Measurements from ENCODE around the gene GLT8D1. TPM values are rescaled to one million over a fixed set of nuclear protein-coding genes. Genes with fewer than 3 reads are reported as not detected.

The GLT8D1 gene, protein sequence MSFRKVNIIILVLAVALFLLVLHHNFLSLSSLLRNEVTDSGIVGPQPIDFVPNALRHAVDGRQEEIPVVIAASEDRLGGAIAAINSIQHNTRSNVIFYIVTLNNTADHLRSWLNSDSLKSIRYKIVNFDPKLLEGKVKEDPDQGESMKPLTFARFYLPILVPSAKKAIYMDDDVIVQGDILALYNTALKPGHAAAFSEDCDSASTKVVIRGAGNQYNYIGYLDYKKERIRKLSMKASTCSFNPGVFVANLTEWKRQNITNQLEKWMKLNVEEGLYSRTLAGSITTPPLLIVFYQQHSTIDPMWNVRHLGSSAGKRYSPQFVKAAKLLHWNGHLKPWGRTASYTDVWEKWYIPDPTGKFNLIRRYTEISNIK
- 10 to 100 TPM; 31.6 to 40.3 (median 35.7) TPM for total RNA-seq

DNA sequence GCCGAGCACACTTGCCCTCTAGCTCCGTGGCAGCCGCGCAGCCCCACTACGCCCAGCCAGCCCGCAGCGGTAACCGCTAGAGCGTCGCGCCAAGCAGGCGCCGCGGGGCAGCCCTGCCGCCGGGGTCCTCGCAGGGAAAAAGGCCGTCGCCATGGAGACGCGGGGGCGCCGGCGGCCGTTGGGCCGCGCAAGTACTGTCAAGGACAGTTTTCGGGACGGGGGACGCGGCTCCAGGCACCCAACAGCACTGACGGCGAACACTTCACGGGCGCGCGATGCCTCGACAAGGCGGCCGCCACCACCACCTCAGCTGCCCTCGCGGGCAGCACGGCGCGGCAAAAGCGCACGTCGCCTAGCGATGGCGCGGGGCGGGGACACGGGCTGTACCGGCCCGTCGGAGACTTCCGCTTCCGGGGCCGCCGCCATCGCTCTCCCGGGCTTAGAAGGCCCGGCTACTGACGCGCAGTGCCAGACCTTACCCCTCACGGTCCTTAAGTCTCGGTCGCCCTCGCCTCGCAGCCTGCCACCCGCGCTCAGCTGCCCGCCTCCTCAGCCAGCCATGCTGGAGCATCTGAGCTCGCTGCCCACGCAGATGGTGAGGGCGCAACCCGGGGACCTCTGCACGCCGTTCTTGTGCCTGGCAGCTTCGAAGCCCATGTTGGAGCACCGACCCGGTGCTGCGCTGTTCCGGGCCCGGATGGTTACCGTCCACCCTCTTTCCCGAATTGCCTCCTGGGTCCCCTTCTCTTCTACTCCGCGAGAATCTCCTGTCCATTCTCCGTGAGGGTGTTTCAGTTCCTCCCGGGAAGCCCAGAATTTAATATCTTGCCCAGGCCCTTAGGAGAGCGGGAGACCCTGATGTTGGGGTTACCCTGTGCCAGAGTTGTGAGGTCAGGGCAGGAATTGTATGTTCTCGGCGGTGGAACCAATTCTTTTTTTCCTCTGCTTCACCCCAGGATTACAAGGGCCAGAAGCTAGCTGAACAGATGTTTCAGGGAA, at the start of gene GLT8D1, which contains the start of gene SPCS1:
Gene GLT8D1, minus strand, starts transcription at position 104 of the 999 bp plus-strand sequence. CDS start 5,331 bp downstream, outside the sequence.
Gene SPCS1, plus strand, starts transcription at position 419 of the 999 bp plus-strand sequence. Its CDS starts 141 bp downstream, at position 560.
- Histone ChIP-seq H3K9me3 (peaks cover 0 to 3% (median 0%) of the 10 kb centered on the region in 4 donors), H3K27me3 (no peaks in the 10 kb centered on the region), H3K36me3 (peaks cover 8 to 32% (median 16%) of the 10 kb centered on the region in 4 donors), H3K27ac (replicated peaks in 1 of 4) (peak within 1 kb of the TSS; percentile 89 to 94 (median 94)), H3K4me1 (peaks cover 29 to 53% (median 50%) of the 10 kb centered on the region in 4 donors), H3K4me3 (peak within 1 kb of the TSS; percentile 69 to 98 (median 92))
- TF ChIP-seq, protein P1, sequence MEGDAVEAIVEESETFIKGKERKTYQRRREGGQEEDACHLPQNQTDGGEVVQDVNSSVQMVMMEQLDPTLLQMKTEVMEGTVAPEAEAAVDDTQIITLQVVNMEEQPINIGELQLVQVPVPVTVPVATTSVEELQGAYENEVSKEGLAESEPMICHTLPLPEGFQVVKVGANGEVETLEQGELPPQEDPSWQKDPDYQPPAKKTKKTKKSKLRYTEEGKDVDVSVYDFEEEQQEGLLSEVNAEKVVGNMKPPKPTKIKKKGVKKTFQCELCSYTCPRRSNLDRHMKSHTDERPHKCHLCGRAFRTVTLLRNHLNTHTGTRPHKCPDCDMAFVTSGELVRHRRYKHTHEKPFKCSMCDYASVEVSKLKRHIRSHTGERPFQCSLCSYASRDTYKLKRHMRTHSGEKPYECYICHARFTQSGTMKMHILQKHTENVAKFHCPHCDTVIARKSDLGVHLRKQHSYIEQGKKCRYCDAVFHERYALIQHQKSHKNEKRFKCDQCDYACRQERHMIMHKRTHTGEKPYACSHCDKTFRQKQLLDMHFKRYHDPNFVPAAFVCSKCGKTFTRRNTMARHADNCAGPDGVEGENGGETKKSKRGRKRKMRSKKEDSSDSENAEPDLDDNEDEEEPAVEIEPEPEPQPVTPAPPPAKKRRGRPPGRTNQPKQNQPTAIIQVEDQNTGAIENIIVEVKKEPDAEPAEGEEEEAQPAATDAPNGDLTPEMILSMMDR (IDR thresholded peaks at IDR 0.05), result peak in 1 of 3 experiments; percentile 6
- TF ChIP-seq POLR2A (IDR thresholded peaks at IDR 0.05; ENCODE audit: low read depth) (peak; percentile 61), POLR2AphosphoS5 (IDR thresholded peaks at IDR 0.05) (peak; percentile 72 to 91), EP300 (IDR thresholded peaks at IDR 0.05) (no peak)
- peak; percentile 93 for DNase-seq (ENCODE audit: extremely low spot score)
- WGBS, result 0% methylated on average over 16 of the region's 94 CpGs
- intact Hi-C loops (cut with DNase I), result no loop called here

DNA sequence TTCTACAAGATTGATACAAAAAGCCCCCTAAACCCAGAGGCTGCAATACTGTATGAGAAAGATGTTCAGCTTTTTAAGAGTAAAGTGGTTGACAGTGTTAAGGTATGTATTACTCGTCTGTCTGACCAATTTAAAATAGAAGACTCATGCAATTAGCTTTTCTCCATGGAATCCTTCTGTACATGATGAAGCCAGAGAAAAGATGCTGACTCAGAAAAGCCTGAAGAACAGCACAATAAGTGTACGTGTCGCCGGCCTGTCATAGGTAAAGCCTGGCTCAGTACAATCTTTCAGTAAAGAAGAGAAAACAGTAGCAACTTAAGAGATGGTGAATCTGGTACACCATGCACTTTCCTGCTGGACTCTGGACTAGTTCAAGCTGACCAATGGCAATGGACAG, 48.8 kb upstream of the GLT8D1 start:
- TF ChIP-seq POLR2AphosphoS5 (IDR thresholded peaks at IDR 0.05), result no peak
- no peak for TF ChIP-seq POLR2A (IDR thresholded peaks at IDR 0.05; ENCODE audit: low read depth)
- TF ChIP-seq, protein P1 (IDR thresholded peaks at IDR 0.05), result no peak
- TF ChIP-seq EP300 (IDR thresholded peaks at IDR 0.05), result no peak
- no peaks in the 10 kb centered on the region for H3K4me1 ChIP-seq
- peaks cover 44 to 96% (median 67%) of the 10 kb centered on the region in 4 donors for H3K36me3 ChIP-seq
- H3K4me3 ChIP-seq, result no peak overlapping the region
- intact Hi-C loops (cut with DNase I), result no loop called here
- no peak for DNase-seq (ENCODE audit: extremely low spot score)
- no peak overlapping the region for H3K27ac ChIP-seq (replicated peaks in 1 of 4)
- no peaks in the 10 kb centered on the region for H3K9me3 ChIP-seq
- H3K27me3 ChIP-seq, result no peaks in the 10 kb centered on the region
- 91% methylated on average over 4 of the region's 4 CpGs for WGBS

DNA sequence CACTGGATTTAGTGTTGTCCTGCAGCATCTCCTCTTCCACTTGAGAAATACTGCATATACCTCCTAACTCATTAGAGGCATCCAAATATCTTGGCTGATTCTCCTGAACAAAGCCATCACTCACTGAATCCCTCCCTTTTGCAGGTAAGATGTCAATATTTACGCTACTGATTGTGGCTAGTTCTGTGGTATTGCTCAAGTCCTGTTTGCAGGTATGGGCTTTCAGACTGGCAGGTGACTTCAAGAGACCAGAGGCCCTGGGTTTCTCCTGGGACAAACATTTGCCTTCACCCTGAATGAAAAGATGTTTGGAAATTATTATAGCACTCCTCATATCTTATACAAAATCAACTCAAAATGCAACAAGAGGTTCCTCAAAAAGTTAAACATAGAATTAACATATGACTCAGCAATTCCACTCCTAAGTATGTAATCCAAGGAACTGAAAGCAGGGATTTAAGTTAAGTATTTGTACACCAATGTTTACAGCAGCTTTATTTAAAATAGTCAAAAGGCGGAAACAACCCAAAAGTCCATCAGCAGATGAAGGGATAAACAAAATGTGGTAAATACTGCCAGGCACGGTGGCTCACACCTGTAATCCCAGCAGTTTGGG, 46.6 kb upstream of the GLT8D1 start:
- TF ChIP-seq POLR2AphosphoS5 (IDR thresholded peaks at IDR 0.05) (no peak), EP300 (IDR thresholded peaks at IDR 0.05) (no peak), POLR2A (IDR thresholded peaks at IDR 0.05; ENCODE audit: low read depth) (no peak)
- TF ChIP-seq, protein P1 (IDR thresholded peaks at IDR 0.05), result no peak
- no peak for DNase-seq (ENCODE audit: extremely low spot score)
- Histone ChIP-seq H3K9me3 (no peaks in the 10 kb centered on the region), H3K4me1 (no peaks in the 10 kb centered on the region), H3K36me3 (peaks cover 52 to 96% (median 75%) of the 10 kb centered on the region in 4 donors), H3K27ac (replicated peaks in 1 of 4) (no peak overlapping the region), H3K4me3 (no peak overlapping the region), H3K27me3 (no peaks in the 10 kb centered on the region)
- 93% methylated on average over 3 of the region's 3 CpGs for WGBS
- intact Hi-C loops (cut with DNase I), result no loop called here

DNA sequence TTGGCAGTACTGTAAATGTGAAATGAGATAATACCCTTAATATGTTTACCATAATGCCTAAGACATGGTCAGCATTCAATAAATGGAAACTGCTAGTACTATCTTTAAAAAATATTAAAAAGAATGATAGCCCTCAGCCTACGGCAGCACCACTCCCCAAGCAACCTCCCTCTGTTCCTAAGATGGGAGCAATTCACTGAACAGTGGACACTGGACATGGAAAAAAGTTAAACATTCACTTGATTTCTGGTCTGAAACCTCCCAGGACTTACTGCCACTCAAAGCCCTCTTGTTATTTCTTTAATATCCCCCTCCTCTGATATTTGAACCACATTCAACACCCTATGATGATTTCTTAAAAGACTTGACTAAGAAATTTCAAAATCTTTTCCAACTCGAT, 38.1 kb upstream of the GLT8D1 start:
- H3K27ac ChIP-seq (replicated peaks in 1 of 4), result no peak overlapping the region
- H3K4me3 ChIP-seq, result no peak overlapping the region
- H3K36me3 ChIP-seq, result peaks cover 75 to 100% (median 85%) of the 10 kb centered on the region in 4 donors
- TF ChIP-seq POLR2AphosphoS5 (IDR thresholded peaks at IDR 0.05), result no peak
- 87% methylated on average over 2 of the region's 2 CpGs for WGBS
- no peak for DNase-seq (ENCODE audit: extremely low spot score)
- no peaks in the 10 kb centered on the region for H3K9me3 ChIP-seq
- H3K4me1 ChIP-seq, result no peaks in the 10 kb centered on the region
- intact Hi-C loops (cut with DNase I), result loop anchor here (2.0 to 5.0 kb wide), 2 partner anchors 194 to 329 kb away; no protein-coding TSS in a partner anchor
- no peaks in the 10 kb centered on the region for H3K27me3 ChIP-seq

Data from esophagus muscularis mucosa (tissue), 4 donors.